Endothelial cell of umbilical vein (primary cell): ENCODE measurements around the gene TAF6. TPM values are rescaled to one million over a fixed set of nuclear protein-coding genes. Genes with fewer than 3 reads are reported as not detected.

Experiments
- BruUV-seq: library from RNA; stranded (reverse); fragments of 400-500 nt; replicated peaks from 2 replicates; lab custom pipeline; 2021; lab: Mats Ljungman, UMichigan
- CTCF ChIA-PET: fragments of 300-600, 350-600 bp; sonication (Branson Sonifier 250); formaldehyde crosslinking; loops from one replicate; lab custom pipeline; 2021; ENCODE audit warnings: antibody characterized with exemption, inconsistent platforms; lab: Charles Lee
- POLR2A ChIA-PET: fragments of 300-600, 350-600 bp; sonication (Branson Sonifier 250); formaldehyde crosslinking; loops from one replicate; lab custom pipeline; 2021; ENCODE audit warnings: antibody characterized with exemption, inconsistent platforms; lab: Charles Lee
- DNase-seq: peaks from one replicate; pipeline ENCODE4 v3.0.0-alpha.2; 2011; ENCODE audit warnings: low read depth, low spot score
- FAIRE-seq: peaks from 2 replicates; lab custom pipeline; 2011; peaks lifted over from hg19 to GRCh38; lab: Jason Lieb, UNC
- H2AFZ ChIP-seq: 2 replicates; pipeline ENCODE4 v1.6.0; 2012; ENCODE audit warnings: low read depth, low read length, control low read depth, inconsistent platforms
- H3K27ac ChIP-seq: 2 replicates; pipeline ENCODE4 v1.5.1; 2011; ENCODE audit warnings: low read depth, mild to moderate bottlenecking, control low read depth, low read length, moderate library complexity; ENCODE audit not compliant: insufficient read depth
- H3K27me3 ChIP-seq, 2 experiments: 2 replicates each; pipeline versions ENCODE4 v1.6.0 to v1.6.1; 2011; ENCODE audit warnings: low read length in 2 of 2, mixed read lengths in 1 of 2; ENCODE audit not compliant: control insufficient read depth in 2 of 2, insufficient read depth in 2 of 2
- H3K36me3 ChIP-seq, 2 experiments: 2 replicates in 1 of 2; 3 replicates in 1 of 2; pipeline ENCODE4 v1.5.1; 2011; ENCODE audit warnings: low read length in 2 of 2, mild to moderate bottlenecking in 1 of 2, moderate library complexity in 1 of 2; ENCODE audit not compliant: control insufficient read depth in 2 of 2, insufficient read depth in 2 of 2; ENCODE audit errors: extremely low read depth in 1 of 2
- H3K4me1 ChIP-seq: 3 replicates; pipeline ENCODE4 v1.5.1; 2011; ENCODE audit warnings: mild to moderate bottlenecking, low read length; ENCODE audit not compliant: control insufficient read depth, insufficient read depth; ENCODE audit errors: extremely low read depth
- H3K4me2 ChIP-seq: 2 replicates; pipeline ENCODE4 v1.6.1; 2011; ENCODE audit warnings: low read length, control low read depth, mixed read lengths; ENCODE audit not compliant: insufficient read depth
- H3K4me3 ChIP-seq, 3 experiments: fragments of 200-600 bp in 1 of 3; sonication (generic), shearing (Covaris generic) in 1 of 3; replicated peaks in 1 of 3; 2 replicates each; pipeline ENCODE4 v1.5.1; 2011 to 2016; ENCODE audit warnings: control low read depth in 3 of 3, low read length in 3 of 3, mild to moderate bottlenecking in 2 of 3, inconsistent platforms in 1 of 3, low read depth in 1 of 3, moderate library complexity in 1 of 3; ENCODE audit not compliant: insufficient read depth in 1 of 3
- H3K79me2 ChIP-seq: 2 replicates; pipeline ENCODE4 v1.6.0; 2012; ENCODE audit warnings: low read length, inconsistent platforms; ENCODE audit not compliant: control insufficient read depth, insufficient read depth
- H3K9ac ChIP-seq: replicated peaks from 2 replicates; pipeline ENCODE3; 2011; ENCODE audit warnings: low read length, control low read depth; ENCODE audit not compliant: insufficient read depth; ENCODE audit errors: extremely low read depth
- H3K9me1 ChIP-seq: replicated peaks from 3 replicates; pipeline ENCODE4 v1.6.0; 2011; ENCODE audit warnings: mild to moderate bottlenecking, low read length; ENCODE audit not compliant: control insufficient read depth, insufficient read depth; ENCODE audit errors: extremely low read depth
- H3K9me3 ChIP-seq: replicated peaks from 2 replicates; pipeline ENCODE4 v1.5.1; 2012; ENCODE audit warnings: low read length, inconsistent platforms; ENCODE audit not compliant: control insufficient read depth, insufficient read depth
- H4K20me1 ChIP-seq: replicated peaks from 2 replicates; pipeline ENCODE3; 2011; ENCODE audit warnings: mild to moderate bottlenecking, low read length; ENCODE audit not compliant: control insufficient read depth, insufficient read depth; ENCODE audit errors: extremely low read depth
- CTCF ChIP-seq, 2 donors: IDR thresholded peaks; 1 replicate in 1 of 2; 2 replicates in 1 of 2; pipeline ENCODE4 v1.5.1; 2011; ENCODE audit warnings: low read length in 2 of 2, mild to moderate bottlenecking in 2 of 2, moderate library complexity in 2 of 2, control low read depth in 1 of 2, inconsistent platforms in 1 of 2, low read depth in 1 of 2; ENCODE audit not compliant: insufficient read depth in 1 of 2; ENCODE audit errors: extremely low read depth in 1 of 2
- EZH2 ChIP-seq: IDR thresholded peaks from 2 replicates; pipeline ENCODE4 v1.6.1; 2012; ENCODE audit warnings: borderline replicate concordance, low read depth, mild to moderate bottlenecking, moderate library complexity, low read length, inconsistent platforms; ENCODE audit not compliant: severe bottlenecking
- FOS ChIP-seq: IDR thresholded peaks from 2 replicates; pipeline ENCODE4 v1.6.1; 2011; ENCODE audit warnings: mild to moderate bottlenecking, low read length, moderate library complexity, borderline replicate concordance; ENCODE audit not compliant: insufficient read depth
- GATA2 ChIP-seq: IDR thresholded peaks from 2 replicates; pipeline ENCODE4 v1.7.0; 2011; ENCODE audit warnings: low read depth, mild to moderate bottlenecking, moderate library complexity, mixed read lengths, low read length; ENCODE audit not compliant: insufficient read length, insufficient read depth
- JUN ChIP-seq: IDR thresholded peaks from 2 replicates; pipeline ENCODE4 v1.6.1; 2011; ENCODE audit warnings: borderline replicate concordance, low read depth; ENCODE audit not compliant: insufficient read length, insufficient read depth
- MAX ChIP-seq: IDR thresholded peaks from 2 replicates; pipeline ENCODE4 v1.6.1; 2011; ENCODE audit not compliant: insufficient read depth, insufficient read length
- MYC ChIP-seq: IDR thresholded peaks from one replicate; pipeline ENCODE4 v1.6.1; 2011; ENCODE audit warnings: mild to moderate bottlenecking, low read depth, low read length
- POLR2A ChIP-seq: IDR thresholded peaks from 2 replicates; pipeline ENCODE4 v1.6.1; 2012; ENCODE audit warnings: low read depth, mild to moderate bottlenecking, control low read depth, low read length
- POLR2AphosphoS5 ChIP-seq: IDR thresholded peaks from 2 replicates; pipeline ENCODE4 v1.6.1; 2012; ENCODE audit warnings: low read depth, mild to moderate bottlenecking, control low read depth, low read length, moderate library complexity; ENCODE audit not compliant: insufficient read depth
- dilution Hi-C: fragments of 300-500 bp; cut with MboI; formaldehyde crosslinking; loops from one replicate; pipeline ENCODE4 v1.15.0; 2019; ENCODE audit warnings: low sequenced_read_pairs; ENCODE audit not compliant: extremely low pct_ligation_motif_present
- intact Hi-C: fragments of 100-400 bp; cut with micrococcal nuclease; formaldehyde crosslinking; loops from one replicate; pipeline ENCODE4 v1.10.0; 2022
- polyA plus RNA-seq, 4 experiments: library from polyadenylated mRNA; depleted of rRNA in 3 of 4; stranded (reverse) in 3 of 4; unstranded in 1 of 4; fragments of >200 nt; gene quantifications; 2 replicates each; pipeline versions ENCODE4 v1.2.1 to v1.2.3, GENCODE V29; 2011 to 2012; ENCODE audit warnings: missing spikeins in 1 of 4
- total RNA-seq: library from RNA; stranded (reverse); gene quantifications from 2 replicates; pipeline ENCODE4 v1.2.3, GENCODE V29; 2021

Gene TAF6
- total and polyA plus RNA-seq, 2 donors (not counting 3 experiments of a cell fraction or from before 2014, with no cell fraction given) = 32.7 to 64.6 TPM

GRCh38 chr7:100105534-100105933 is 13.6 kb downstream of the TAF6 start:
- BruUV-seq = no TSS peak
- intact Hi-C loops = loop anchor here (10.0 kb wide), 1 partner anchor 1019 kb away; the partner anchor contains the start of gene SERPINE1
- Histone ChIP-seq H3K9me1 (no peaks in the 10 kb centered on the region), H2AFZ (no peak overlapping the region), H4K20me1 (no peaks in the 10 kb centered on the region), H3K9me3 (no peaks in the 10 kb centered on the region), H3K4me1 (peaks cover 7% of the 10 kb centered on the region), H3K9ac (no peak overlapping the region), H3K79me2 (peaks cover 6% of the 10 kb centered on the region), H3K27ac (no peak overlapping the region), H3K4me2 (no peak overlapping the region), H3K27me3 (no peaks in the 10 kb centered on the region), H3K36me3 (peaks cover 9 to 36% of the 10 kb centered on the region in 2 experiments), H3K4me3 (no peak overlapping the region)
- TF ChIP-seq FOS = no peak
- no peak for TF ChIP-seq EZH2
- no peak for TF ChIP-seq CTCF (IDR thresholded peaks at IDR 0.05; ENCODE audit: extremely low read depth in 1 of 2, insufficient read depth in 1 of 2, low read depth in 1 of 2, low read length in 2 of 2)
- TF ChIP-seq MAX = no peak
- TF ChIP-seq JUN = no peak
- no peak for TF ChIP-seq POLR2A
- TF ChIP-seq MYC = no peak
- no peak for TF ChIP-seq GATA2
- TF ChIP-seq POLR2AphosphoS5 = no peak
- POLR2A ChIA-PET = no interaction called here
- FAIRE-seq (no peak), DNase-seq (no peak)
- dilution Hi-C loops = no loop called here
- CTCF ChIA-PET = no interaction called here
